22Rv1 (cell line): ENCODE results near the gene SAMD7.

Experiments used
- CTCF ChIP-seq: fragments of 450-650 bp; IDR thresholded peaks from 2 replicates; pipeline ENCODE4 v1.5.1; 2017; ENCODE audit warnings: mild to moderate bottlenecking
- ZFX ChIP-seq: fragments of 450-650 bp; IDR thresholded peaks from 2 replicates; pipeline ENCODE4 v1.6.1; 2017; ENCODE audit warnings: antibody characterized with exemption, borderline replicate concordance

GRCh38 chr3:169946336-169946735, 35.0 kb downstream of the SAMD7 start:
- TF ChIP-seq CTCF (no peak), ZFX (no peak)
